Fibroblast of villous mesenchyme (primary cell): ENCODE results near the gene LAMA4. TPM values are rescaled to one million over a fixed set of nuclear protein-coding genes. Genes with fewer than 3 reads are reported as not detected.
A peak's percentile ranks its signal among the peaks of the same experiment; 100 is the strongest.

ENCODE experiments used
- DNase-seq: peaks from one replicate; pipeline ENCODE4 v3.0.0-alpha.2; 2010; ENCODE audit warnings: low read depth
- H3K4me3 ChIP-seq: 2 replicates; pipeline ENCODE4 v1.5.1; 2011; ENCODE audit warnings: low read depth, mild to moderate bottlenecking, low read length
- total RNA-seq: library from RNA; depleted of rRNA; stranded (reverse); fragments of >200 nt; gene quantifications from 2 replicates; pipeline ENCODE4 v1.2.3, GENCODE V29; 2012
- TF ChIP-seq, protein P1 (sequence below): IDR thresholded peaks from 2 replicates; pipeline ENCODE4 v1.5.1; 2012; ENCODE audit warnings: low read depth, mild to moderate bottlenecking, low read length; ENCODE audit not compliant: insufficient read depth

The LAMA4 gene
- total RNA-seq, 1 donor: 481 TPM

DNA sequence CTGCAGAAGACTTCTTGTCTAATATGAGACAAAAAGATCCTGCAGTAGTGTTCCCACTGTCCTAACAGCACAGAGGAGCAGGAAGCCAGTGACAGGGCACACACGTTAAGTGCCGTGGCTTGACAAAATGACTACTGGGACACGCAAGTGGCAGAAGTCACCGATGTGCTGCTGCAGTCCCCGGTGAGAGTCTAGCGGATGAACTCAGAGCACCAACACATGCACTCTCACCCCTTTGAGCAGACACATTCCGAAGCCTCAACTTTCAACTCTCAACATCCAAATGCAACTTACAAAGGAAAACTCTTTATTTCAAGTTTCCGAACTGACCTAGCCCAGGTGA, 898 bp downstream of the LAMA4 start:
- no peak for DNase-seq
- TF ChIP-seq, protein P1, sequence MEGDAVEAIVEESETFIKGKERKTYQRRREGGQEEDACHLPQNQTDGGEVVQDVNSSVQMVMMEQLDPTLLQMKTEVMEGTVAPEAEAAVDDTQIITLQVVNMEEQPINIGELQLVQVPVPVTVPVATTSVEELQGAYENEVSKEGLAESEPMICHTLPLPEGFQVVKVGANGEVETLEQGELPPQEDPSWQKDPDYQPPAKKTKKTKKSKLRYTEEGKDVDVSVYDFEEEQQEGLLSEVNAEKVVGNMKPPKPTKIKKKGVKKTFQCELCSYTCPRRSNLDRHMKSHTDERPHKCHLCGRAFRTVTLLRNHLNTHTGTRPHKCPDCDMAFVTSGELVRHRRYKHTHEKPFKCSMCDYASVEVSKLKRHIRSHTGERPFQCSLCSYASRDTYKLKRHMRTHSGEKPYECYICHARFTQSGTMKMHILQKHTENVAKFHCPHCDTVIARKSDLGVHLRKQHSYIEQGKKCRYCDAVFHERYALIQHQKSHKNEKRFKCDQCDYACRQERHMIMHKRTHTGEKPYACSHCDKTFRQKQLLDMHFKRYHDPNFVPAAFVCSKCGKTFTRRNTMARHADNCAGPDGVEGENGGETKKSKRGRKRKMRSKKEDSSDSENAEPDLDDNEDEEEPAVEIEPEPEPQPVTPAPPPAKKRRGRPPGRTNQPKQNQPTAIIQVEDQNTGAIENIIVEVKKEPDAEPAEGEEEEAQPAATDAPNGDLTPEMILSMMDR: no peak
- peak overlapping the region; percentile 69 for H3K4me3 ChIP-seq

DNA sequence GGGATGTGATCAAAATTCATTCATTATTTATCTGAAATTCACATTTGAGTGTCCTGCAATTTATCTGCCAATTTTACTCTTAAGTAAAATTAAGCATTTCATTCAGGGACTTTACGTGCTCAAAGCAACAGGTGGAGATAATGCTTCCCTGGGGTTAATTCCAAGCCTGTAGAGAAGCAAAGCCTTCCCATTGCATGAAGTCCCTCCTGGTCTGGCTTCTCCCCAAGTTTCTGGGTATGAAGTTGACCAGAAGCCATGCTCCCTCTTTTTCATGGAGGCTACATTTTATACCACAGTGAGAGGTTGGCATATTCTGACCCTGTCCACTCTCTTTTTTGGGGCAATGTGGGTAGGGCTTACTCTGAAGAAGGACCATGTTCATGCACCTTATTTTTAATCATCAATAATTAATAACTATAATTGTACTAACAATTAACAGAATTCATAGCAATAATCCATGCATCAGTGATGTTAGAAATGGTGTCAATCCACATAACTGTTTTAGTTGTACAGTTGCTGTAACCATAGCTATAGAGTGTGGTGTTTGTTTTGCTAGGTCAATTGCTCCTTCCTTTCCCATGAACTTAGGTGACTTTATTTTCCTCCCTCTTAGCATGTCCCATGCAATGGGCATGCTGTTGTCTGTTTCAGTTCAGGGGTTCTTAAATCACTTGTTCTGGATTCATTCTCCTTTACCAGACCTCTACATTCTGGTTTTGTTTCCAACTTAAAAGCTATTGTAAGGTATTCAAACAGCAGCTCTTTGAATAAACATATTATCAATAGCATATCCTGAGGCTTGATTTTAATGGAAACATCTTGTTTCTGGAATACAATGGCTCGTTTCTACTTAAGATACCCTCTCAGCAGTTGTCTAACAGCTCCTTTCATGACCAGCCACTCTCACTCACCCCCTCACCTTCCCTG, 1.5 kb downstream of the LAMA4 start:
- DNase-seq: no peak
- peak overlapping the region; percentile 69 for H3K4me3 ChIP-seq
- TF ChIP-seq, protein P1: no peak

DNA sequence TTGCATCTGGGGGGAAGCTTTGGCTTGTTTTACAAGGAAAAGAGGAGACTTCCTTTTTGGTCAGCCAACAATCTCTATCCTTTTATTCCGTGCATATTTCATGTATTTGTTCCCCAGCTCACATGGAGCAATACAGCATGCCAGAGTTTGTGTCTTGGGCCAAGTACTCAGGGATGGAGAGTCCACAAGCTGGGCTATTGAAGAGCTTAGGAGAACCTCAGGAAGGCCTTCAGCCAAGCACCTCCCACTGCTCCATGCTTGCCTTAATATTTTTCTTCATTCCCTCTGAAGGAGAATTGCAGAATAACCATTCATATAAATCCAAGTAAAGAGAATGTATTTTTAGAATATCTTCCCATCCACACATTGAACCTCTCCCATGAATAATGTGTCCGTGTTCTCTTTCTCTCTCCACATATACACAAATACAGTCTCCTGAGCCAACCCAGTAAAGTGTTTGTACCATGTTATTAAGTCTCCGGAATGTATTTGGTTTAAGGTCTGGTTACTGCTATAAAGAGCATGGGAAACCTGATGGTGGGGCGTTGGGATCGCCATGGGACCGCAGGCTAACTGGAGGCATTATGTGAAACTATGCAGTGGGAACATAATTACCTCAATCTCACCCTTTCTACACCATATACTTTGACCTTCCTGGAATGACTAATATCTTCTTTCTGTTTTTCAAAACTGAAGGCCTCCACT, 3.0 kb downstream of the LAMA4 start:
- TF ChIP-seq, protein P1: no peak
- peak overlapping the region; percentile 69 for H3K4me3 ChIP-seq
- peak; percentile 87 for DNase-seq

DNA sequence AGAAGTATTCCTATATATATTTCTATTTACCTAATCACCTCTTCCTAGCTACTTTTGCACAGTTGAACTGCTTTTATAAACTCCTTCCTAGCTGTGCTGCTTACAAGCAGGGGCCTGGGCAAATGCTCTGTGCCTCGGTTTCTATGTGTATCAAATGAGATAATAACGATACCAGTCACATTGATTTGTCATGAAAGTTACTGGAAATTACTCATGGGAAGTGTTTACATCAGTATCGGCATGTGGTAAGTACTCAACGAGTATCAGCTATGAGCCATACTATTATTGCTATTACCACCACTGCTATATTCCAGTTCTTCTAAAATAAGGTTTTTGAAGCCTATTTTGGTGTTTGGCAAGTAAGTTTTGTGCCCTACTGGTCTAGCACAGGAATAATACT, 4.9 kb downstream of the LAMA4 start:
- no peak for DNase-seq
- TF ChIP-seq, protein P1: no peak
- H3K4me3 ChIP-seq: no peak overlapping the region

DNA sequence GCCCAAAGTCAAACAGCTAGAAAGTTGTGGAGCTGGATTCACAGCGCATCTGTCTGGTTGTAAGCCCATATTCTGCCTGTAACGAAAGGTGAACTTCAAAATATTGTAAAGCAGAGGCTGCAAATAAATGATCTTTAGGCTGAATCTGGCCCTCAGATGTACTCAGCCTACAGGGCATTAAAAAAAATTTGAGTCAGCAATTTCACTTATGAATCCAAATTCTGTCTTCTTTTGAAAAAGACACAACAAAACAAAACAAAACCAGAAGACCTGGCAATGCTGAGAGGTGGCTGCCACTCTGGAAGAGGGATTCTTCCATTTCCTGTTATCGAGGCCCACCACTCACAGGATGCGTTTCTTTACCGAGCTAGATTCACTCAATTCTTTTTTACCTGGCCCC, 7.1 kb downstream of the LAMA4 start:
- TF ChIP-seq, protein P1: no peak
- H3K4me3 ChIP-seq: no peak overlapping the region

DNA sequence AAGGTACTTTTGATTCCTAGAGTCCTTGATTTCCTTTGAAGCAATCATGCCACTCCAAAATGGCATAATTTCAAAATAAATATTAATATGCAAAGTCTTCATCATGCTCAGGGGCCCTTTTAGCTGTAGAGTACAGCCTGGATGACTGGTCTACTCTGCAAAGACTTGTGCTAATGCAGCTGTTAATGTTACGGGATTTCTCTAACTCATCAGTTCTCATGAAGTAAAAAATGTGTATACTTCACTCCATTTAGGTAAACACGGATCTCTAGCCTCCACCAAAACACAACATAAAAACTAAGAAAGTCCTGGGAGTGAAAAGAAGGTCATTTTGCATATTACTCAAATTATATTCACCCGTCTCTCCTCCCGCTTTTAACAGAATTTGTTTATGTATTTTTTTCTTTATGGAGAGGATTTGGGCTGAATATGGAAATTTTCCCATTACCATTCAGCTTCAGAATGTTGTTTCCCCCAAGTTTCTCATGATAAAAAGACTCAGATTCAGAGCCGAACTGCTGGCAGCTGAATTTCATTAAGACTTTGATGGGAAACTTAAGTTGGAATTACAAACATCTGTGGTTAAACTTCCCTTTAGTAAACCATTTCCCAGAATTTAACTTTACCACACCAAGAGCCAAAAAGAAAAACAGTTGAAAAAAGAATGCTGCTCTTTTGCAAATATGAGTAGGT, 8.7 kb downstream of the LAMA4 start:
- TF ChIP-seq, protein P1: no peak
- H3K4me3 ChIP-seq: no peak overlapping the region
- peak; percentile 90 for DNase-seq

More for the DNA sequence above, 7.1 kb downstream of the LAMA4 start:
- DNase-seq: no peak
